ENCODE results near the gene ACSM3. TPM values are rescaled to one million over a fixed set of nuclear protein-coding genes. Genes with fewer than 3 reads are reported as not detected.
A peak's percentile ranks its signal among the peaks of the same experiment; 100 is the strongest.

Gene ACSM3
- total and polyA plus RNA-seq, 9 of the 15 experiments (the other 6 are each of a cell fraction or from before 2014, with no cell fraction given) = 112 to 420 (median 182) TPM

DNA sequence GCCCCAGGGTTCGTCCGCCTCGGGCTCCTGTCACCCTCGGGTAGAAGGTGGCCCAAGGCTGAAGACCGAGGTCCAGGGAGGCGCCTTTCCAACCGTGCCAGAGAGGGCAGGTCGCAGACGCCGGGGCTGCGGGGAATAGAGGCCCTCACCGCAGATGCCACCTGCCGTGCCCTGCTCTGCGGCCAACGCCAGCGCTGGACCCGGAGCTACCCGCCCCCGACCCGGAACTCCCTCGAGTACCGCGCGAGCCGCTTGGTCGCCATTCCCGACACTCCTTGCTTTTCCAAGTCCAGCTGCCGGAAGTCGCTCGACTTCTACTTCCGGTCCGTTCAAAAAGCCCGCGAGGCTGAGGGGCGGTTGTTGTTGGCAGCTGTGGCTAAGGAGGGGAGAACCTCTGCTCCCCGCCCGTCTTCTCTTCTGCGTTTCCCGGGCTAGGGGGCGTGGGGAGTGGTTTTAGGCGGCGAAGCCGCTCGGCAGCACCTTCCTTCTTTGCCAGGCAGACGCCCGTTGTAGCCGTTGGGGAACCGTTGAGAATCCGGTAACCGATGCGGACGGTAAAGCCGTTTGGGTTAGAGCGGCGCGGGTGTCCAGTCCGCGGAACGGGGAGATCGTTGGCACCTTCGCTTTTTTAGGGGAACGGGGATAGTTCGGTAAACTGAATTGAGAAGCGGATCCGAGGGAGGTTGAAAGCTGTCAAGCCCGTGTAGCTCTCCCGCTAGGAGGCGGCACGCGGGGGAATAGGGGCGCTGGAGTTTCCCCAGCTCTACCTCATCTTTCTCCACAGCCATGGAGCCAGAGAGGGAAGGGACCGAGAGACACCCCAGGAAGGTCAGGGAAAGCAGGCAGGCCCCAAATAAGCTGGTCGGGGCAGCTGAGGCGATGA is 42.6 kb downstream of the ACSM3 start, which contains the start of the genes ERI2 and REXO5 (continued):
- TF ChIP-seq, protein P1, sequence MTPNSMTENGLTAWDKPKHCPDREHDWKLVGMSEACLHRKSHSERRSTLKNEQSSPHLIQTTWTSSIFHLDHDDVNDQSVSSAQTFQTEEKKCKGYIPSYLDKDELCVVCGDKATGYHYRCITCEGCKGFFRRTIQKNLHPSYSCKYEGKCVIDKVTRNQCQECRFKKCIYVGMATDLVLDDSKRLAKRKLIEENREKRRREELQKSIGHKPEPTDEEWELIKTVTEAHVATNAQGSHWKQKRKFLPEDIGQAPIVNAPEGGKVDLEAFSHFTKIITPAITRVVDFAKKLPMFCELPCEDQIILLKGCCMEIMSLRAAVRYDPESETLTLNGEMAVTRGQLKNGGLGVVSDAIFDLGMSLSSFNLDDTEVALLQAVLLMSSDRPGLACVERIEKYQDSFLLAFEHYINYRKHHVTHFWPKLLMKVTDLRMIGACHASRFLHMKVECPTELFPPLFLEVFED (CRISPR knock-in tag; conservative IDR thresholded peaks at IDR 0.05) = peak; percentile 5; the same call in 1 of the 2 replicates
- TF ChIP-seq MYBL2 (IDR thresholded peaks at IDR 0.05; ENCODE audit: low read depth) (peak; percentile 98), MYBL2 (CRISPR knock-in tag; IDR thresholded peaks at IDR 0.05; ENCODE audit: borderline replicate concordance) (no peak; the same call in 1 of the 2 replicates), FOXK2 (conservative IDR thresholded peaks at IDR 0.05 in 1 of 2, IDR thresholded peaks at IDR 0.05 in 1 of 2; ENCODE audit: low read depth in 2 of 2) (peak; percentile 86 to 92), PTBP1 (IDR thresholded peaks at IDR 0.05; ENCODE audit: low read depth, low read length) (no peak), TAF1 (IDR thresholded peaks at IDR 0.05; ENCODE audit: control insufficient read depth, extremely low read depth, insufficient read depth, low read length, severe bottlenecking) (peak; percentile 96), CBX8 (IDR thresholded peaks at IDR 0.05; ENCODE audit: borderline replicate concordance, extremely low read depth, low read depth, low read length, poor library complexity, severe bottlenecking) (no peak), PHB2 (IDR thresholded peaks at IDR 0.05; ENCODE audit: low read depth) (no peak), NCOA6 (IDR thresholded peaks at IDR 0.05) (no peak; the same call in 1 of the 2 replicates), ZNF384 (IDR thresholded peaks at IDR 0.05; ENCODE audit: low read depth, low read length) (no peak), MED1 (CRISPR knock-in tag; IDR thresholded peaks at IDR 0.05; ENCODE audit: borderline replicate concordance) (no peak), HMG20B (CRISPR knock-in tag; IDR thresholded peaks at IDR 0.05) (no peak), OTX1 (CRISPR knock-in tag; IDR thresholded peaks at IDR 0.05) (peak; percentile 76; the same call in 1 of the 2 replicates), TCF7L2 (IDR thresholded peaks at IDR 0.05; ENCODE audit: low read depth, low read length) (no peak)
- TF ChIP-seq, protein P2, sequence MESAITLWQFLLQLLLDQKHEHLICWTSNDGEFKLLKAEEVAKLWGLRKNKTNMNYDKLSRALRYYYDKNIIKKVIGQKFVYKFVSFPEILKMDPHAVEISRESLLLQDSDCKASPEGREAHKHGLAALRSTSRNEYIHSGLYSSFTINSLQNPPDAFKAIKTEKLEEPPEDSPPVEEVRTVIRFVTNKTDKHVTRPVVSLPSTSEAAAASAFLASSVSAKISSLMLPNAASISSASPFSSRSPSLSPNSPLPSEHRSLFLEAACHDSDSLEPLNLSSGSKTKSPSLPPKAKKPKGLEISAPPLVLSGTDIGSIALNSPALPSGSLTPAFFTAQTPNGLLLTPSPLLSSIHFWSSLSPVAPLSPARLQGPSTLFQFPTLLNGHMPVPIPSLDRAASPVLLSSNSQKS (CRISPR knock-in tag; IDR thresholded peaks at IDR 0.05) = no peak
- TF ChIP-seq, protein P3, sequence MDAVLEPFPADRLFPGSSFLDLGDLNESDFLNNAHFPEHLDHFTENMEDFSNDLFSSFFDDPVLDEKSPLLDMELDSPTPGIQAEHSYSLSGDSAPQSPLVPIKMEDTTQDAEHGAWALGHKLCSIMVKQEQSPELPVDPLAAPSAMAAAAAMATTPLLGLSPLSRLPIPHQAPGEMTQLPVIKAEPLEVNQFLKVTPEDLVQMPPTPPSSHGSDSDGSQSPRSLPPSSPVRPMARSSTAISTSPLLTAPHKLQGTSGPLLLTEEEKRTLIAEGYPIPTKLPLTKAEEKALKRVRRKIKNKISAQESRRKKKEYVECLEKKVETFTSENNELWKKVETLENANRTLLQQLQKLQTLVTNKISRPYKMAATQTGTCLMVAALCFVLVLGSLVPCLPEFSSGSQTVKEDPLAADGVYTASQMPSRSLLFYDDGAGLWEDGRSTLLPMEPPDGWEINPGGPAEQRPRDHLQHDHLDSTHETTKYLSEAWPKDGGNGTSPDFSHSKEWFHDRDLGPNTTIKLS (IDR thresholded peaks at IDR 0.05; ENCODE audit: borderline replicate concordance, low read depth) = peak; percentile 76
- TF ChIP-seq, protein P4, sequence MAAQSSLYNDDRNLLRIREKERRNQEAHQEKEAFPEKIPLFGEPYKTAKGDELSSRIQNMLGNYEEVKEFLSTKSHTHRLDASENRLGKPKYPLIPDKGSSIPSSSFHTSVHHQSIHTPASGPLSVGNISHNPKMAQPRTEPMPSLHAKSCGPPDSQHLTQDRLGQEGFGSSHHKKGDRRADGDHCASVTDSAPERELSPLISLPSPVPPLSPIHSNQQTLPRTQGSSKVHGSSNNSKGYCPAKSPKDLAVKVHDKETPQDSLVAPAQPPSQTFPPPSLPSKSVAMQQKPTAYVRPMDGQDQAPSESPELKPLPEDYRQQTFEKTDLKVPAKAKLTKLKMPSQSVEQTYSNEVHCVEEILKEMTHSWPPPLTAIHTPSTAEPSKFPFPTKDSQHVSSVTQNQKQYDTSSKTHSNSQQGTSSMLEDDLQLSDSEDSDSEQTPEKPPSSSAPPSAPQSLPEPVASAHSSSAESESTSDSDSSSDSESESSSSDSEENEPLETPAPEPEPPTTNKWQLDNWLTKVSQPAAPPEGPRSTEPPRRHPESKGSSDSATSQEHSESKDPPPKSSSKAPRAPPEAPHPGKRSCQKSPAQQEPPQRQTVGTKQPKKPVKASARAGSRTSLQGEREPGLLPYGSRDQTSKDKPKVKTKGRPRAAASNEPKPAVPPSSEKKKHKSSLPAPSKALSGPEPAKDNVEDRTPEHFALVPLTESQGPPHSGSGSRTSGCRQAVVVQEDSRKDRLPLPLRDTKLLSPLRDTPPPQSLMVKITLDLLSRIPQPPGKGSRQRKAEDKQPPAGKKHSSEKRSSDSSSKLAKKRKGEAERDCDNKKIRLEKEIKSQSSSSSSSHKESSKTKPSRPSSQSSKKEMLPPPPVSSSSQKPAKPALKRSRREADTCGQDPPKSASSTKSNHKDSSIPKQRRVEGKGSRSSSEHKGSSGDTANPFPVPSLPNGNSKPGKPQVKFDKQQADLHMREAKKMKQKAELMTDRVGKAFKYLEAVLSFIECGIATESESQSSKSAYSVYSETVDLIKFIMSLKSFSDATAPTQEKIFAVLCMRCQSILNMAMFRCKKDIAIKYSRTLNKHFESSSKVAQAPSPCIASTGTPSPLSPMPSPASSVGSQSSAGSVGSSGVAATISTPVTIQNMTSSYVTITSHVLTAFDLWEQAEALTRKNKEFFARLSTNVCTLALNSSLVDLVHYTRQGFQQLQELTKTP (IDR thresholded peaks at IDR 0.05; ENCODE audit: low read depth in 1 of 2, partially characterized antibody in 2 of 2) = peak in 1 of 2 experiments; percentile 82

All from K562 (cell line).